Epithelial cell of prostate (primary cell): Measurements from ENCODE around the gene POLR1H.

Experiments used
- DNase-seq: peaks from one replicate; pipeline ENCODE4 v3.0.0-alpha.2; 2011; ENCODE audit warnings: low read depth, low spot score
- H3K27ac ChIP-seq: fragments of 450-650 bp; 2 replicates; pipeline ENCODE4 v1.5.1; 2017; ENCODE audit warnings: mild to moderate bottlenecking

POLR1H gene

DNA sequence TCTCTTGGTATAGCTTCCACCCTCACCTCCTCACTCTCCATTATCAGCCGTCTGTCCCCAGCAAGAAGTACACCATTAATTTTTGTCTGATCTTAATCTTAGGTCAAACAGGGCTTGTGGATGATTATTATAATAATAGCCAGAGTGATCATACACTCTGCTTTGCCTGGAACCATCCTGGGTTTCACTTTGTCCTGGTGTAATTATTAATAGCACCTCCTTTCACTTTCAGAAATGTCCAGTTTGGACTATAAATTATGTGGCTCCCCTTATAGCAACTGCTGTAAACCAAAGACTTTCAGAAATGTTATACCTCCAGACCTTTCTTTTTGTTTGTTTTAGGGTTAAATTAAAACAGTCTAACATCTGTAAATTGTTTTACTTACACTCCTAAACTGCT is 52.8 kb downstream of the POLR1H start:
- DNase-seq = no peak
- no peak overlapping the region for H3K27ac ChIP-seq
